GM20431 (cell line): Measurements from ENCODE around the gene MRFAP1.
"Not testable (repeated sequence)": the region's sequence is repeated elsewhere in the genome, so short reads cannot be mapped to it uniquely, and the experiment has no call there.

Experiments used
- in situ Hi-C: fragments of 300-500 bp; cut with MseI, MboI; formaldehyde crosslinking; loops from one replicate; pipeline ENCODE4 v1.15.0; 2020; ENCODE audit warnings: low sequenced_read_pairs; ENCODE audit not compliant: unreplicated experiment

MRFAP1 gene

DNA sequence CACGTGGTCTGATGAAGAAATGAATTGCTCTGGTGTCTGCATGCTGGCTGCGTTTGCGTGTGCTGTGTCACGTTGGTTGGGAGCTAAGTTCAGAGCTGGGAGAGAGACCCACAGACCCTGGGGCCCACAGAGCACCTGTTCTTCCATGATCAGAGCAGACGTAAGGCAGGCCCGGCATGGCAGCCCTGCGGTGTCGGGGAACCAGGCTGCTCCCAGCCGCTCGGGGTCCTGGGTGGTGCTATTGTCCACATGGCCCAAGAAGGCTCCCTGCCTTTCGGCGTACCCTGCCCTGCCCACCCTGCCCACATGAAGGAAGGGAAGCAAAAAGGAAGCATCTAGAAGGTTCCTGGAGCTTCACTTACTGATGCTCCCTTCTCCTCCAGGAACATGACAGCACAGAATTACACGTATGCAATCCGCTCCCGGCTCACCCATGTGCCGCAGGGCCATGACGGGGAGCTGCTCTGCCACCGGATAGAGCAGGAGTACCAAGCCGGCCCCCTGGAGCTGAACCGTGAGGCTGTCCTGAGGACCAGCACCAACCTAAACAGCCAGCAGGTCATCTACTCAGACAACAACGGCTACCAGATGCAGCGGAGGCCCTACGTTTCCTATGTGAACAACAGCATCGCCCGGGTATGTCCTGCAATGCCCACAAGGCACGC lies 30.9 kb upstream of the MRFAP1 start:
- in situ Hi-C loops, result no loop called here

DNA sequence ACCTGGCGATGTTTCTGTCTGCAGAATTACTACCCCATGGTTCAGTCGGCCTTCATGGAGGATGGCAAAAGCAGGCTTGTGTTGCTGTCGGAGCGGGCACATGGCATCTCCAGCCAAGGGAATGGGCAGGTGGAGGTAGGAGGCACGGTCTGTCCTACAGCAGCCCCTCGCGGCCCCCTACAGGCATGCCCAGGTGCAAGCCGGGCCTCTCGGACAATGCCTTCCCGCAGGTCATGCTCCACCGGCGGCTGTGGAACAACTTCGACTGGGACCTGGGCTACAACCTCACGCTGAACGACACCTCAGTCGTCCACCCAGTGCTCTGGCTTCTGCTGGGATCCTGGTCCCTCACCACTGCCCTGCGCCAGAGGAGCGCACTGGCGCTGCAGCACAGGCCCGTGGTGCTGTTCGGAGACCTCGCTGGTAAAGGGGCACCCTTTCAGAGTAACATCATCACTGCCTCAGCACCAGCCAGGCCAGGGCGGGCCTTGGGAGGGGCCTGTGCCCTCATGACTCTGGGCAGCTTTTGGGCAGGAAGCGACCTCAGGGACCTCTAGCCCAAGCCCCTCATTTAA lies 29.5 kb upstream of the MRFAP1 start:
- in situ Hi-C loops, result no loop called here

DNA sequence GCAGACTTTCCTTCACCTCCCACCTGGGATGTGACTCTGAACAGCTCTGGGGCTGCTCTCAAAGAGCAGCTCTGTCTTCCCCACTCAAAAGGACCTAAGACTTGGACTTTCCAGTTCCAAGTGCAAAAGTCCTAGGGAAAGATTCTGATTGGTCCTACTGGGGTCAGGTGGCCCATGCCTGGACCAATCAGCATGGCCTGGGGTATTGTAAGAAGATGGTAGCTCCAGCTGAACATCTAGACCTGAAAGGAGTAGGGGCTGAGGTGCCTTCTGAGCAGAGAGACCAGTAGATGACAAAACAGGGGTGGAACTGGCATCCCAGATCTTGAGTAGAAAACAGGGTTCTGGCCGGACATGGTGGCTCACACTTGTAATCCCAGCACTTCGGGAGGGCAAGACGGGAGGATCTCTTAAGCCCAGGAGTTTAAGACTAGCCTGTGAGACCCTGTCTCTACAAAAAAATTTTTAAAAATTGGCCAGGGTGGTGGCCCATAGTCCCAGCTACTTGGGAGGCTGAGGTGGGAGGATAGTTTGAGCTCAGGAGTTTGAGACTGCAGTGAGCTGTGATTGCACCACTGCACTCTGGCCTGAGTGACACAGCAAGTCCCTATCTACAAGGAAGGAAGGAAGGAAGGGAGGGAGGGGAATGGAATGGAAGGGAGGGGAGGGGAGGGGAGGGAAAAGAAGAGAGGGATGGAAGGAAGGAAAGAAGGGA lies 27.4 kb upstream of the MRFAP1 start:
- in situ Hi-C loops, result no loop called here

DNA sequence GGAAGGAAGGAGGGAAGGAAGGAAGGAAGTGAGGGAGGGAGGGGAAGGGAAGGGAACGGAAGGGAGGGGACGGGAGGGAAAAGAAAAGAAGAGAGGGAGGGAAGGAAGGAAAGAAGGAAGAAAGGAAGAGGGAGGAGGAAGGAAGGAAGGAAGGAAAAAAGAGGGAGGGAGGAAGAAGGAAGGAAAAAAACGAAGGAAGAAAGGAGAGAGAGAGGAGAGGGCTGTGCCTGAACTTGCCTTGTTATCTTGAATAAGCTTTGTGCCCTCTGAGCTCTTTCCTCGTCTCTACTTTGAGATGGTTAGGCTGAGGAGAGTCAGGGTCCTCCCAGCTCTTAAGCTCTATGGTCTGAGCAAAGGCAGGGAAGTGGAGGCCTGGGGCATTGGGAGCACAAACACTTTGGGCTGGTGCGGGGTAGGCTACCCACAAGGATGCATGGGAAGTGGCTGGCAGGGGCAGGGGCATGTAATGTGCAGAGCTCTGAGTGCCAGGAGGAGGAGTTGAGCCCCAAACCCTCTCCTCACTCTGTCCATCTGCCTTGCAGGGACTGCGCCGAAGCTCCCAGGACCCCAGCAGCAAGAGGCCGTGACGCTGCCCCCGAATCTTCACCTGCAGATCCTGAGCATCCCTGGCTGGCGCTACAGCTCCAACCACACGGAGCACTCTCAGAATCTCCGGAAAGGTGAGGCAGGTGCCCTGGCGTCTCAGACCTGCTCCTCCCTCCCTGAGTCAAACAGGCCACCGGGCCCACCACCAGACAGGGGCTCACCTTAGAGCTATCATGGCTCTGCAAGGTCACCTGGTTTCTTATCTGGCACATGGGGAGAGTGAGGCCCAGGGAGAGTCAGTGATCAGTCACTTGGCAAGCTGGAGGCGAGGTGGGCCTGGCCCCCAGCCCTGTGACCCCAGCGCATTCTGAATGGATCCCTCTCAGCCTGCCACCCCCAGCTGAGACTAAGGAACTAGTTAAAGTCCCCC lies 26.5 kb upstream of the MRFAP1 start:
- in situ Hi-C loops, result no loop called here

DNA sequence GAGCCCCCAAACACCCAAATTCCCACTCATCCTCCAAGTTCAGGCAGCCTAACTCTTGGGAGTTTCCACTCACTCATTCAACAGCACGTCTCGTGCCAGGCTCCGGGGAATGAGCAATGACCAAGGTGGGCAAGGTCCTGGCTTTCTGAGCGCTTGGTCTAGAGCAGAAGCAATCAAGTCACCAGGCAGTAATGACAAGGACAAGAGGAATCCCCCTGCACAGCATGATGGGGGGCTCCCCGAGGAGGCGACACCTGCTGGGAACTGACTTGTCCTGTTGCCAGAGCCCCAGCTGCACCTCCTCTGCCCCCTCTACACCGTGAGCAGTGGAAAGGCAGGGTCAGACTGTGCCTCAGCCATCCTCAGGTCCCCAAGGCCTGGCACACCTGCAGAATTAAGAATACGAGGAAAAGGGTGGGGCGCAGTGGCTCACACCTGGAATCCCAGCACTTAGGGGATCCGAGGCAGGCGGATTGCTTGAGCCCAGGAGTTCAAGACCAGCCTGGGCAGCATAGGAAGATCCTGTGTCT lies 25.7 kb upstream of the MRFAP1 start:
- in situ Hi-C loops, result no loop called here

DNA sequence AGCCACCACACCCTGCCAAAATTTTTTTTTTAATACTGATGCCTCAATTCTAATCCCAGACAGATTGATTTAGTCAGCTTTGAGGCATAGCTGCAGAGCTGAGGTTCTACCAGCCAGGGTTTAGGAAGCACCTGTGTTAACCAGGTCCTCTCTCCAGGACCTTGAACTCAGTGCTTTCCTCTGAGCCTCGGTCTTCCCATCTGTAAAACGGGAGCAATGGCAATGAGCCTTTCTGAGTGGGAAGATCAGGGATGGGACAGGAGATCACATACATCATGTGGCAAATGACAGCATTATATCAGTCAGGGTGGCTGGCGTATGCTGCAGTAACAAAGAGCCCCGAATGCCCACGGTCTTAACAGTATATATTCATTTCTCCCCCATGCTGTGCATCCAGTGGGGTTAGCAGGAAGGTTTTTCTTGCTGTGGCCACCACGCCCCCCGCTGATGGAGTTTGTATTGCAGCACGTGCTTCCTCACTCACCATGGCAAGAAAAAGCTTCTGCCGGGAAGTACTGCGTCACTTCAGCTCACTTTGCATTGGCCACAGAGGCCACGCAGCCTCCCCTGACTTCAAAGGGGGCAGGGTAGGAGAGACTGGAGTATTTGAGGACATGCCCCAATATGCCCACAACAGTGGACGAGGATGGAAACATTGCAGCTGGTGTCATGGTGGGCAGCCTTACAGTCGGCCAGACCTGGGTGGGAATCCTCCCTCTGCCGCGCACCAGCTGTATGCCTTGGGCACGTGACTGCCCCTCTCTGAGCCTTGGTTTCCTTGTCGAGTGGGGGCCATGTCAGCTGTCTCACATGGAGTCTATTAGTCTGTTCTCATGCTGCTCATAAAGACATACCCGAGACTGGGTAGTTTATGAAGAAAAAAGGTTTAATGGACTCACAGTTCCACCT lies 24.1 kb upstream of the MRFAP1 start:
- in situ Hi-C loops, result no loop called here

DNA sequence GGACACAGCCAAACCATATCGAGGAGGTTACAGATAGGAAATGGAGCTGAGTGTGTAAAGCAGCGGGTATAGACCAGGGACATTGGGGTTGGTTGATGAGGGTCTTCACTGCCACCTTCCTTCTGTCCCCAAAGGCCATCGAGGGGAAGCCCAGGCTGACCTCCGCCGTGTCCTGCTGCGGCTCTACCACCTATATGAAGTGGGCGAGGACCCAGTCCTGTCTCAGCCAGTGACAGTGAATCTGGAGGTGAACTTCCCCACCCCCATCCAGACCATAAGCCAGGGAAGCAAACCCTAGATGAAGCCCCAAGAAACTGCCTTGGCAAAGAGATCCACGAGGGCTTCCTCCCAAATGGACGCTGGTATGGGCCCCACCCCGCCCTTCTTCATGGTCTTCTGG lies 23.2 kb upstream of the MRFAP1 start:
- in situ Hi-C loops, result no loop called here

DNA sequence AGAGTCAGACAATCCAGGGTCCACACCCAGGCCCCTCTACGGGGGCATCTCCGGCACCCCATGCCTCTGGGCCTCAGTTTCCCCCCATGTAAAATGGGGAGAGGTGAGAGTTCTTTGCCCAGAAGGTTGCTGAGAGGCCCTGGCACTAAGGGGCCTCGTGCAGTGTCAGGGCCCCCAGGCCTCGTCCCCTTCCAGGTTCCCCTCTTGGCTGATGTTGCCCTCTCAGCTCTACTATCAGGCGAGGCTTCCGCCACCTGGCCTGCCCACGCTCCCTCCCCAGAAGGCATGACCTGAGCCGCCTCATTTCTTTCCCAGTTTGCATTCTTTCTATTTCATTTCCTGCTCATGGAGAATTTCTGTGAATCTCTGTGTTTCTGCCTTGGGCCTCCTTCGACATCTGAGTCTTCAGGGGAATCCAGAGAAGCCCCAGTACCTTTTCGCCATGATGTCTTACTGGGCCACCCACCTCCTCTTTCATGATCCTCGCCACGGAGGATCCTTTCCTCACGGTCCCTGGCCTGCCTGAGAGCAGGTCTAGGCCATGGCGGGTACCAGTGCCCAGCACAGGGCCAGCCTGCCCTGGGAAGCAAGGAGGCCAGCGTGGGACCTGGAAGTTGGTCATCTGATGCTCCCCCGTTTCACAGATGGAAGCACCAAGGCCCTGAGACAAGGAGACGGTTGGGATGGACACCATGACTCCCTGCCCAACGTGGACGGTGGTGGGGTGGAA lies 21.9 kb upstream of the MRFAP1 start:
- in situ Hi-C loops, result no loop called here

DNA sequence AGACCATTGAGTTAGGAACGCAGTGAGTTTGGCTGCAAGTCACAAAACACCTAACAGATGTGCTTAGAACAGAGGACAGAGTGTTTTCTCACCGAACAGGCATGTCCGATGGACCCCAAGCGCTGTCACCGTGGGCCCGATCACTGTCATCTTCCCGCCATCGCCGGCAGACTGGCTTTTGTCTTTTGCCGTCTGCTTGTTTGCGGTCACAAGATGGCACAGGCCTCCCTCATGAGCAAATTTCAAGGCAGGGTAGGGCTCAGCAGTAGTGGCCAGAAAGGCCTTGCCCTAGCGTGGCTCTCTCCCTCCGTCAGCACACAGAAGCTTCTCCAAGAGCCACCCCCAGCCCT lies 21.4 kb upstream of the MRFAP1 start:
- in situ Hi-C loops, result no loop called here

DNA sequence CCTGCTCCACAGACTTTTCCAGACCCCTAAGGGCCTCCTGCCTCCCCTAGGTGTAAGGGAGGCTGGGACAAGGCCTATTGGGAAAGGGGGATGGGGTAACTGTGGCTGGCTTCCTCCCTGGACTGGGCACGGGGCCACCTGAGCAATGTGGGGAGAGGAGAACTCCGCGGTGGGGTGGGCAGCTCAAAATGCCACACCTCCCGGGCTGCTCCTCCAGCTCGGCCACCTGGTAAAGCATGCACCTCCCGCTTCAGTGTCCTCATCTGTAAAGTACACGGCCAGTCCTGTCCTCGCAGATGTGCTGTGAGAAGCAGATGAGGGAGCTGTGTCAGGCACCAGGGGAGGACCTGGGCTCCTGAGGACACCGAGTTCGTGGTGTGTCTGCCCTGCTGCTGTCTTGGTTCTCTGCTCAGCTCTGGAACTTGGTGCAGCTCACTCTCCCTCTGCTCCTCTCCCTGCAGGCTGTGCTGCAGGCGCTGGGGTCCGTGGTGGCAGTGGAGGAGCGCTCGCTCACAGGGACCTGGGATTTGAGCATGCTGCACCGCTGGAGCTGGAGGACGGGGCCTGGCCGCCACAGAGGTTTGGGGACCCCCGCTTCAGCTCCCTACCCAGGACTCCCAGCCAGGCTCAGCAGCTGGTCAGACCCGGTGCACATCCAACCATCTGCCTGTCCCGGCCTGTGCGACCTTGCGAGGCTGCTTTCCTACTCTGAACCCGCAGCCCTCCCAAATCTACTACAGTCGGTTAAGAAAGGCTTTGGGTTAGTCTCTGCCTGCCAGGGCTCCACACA lies 20.8 kb upstream of the MRFAP1 start:
- in situ Hi-C loops, result no loop called here

DNA sequence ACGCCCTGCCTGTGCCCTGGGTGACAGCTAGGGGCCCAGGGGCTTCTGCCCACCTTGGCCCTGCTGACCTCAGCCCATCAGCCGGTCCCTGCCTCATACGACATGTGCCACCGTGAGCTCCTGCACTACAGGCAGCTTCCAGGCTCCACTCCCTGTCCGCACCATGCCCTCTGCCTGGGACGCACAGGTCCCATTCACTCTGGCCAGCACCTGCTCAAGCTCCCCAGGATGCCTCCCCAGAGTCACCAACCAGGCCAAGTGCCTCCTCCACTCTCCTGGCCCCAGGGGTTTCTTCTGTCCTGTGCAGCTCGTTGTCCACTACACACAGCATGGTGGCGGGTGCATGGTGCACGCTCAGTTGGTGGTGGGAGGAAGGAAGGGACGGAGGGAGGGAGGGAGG lies 20.2 kb upstream of the MRFAP1 start:
- in situ Hi-C loops, result no loop called here

DNA sequence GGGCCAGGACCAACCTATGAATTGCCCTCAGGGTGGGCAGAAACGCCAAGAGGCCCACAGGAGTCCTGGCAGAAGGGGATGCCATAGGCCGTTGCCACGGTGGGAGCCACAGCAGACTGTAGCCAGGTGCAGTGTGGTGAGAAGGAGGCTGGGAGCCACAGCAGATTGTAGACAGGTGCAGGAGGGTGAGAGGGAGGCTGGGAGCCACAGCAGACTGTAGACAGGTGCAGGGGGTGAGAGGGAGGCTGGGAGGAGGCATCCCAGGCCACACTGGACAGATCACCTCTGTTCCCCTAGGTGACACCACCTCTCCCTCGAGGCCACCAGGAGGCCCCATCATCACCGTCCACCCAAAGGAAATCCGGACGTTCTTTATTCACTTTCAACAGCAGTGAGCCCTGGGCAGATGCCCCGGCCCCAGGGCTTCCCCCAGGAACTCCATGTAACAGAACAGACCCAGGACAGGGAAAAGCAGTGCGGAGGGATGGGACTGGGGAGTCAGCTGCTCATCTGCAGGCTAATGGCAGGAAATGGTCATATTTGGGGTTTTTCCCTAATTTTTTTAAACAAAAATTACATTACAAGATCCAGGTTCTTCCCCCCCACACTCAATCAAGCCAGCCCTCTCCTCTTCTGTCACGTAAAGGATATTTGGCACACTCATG lies 19.5 kb upstream of the MRFAP1 start:
- in situ Hi-C loops, result no loop called here

DNA sequence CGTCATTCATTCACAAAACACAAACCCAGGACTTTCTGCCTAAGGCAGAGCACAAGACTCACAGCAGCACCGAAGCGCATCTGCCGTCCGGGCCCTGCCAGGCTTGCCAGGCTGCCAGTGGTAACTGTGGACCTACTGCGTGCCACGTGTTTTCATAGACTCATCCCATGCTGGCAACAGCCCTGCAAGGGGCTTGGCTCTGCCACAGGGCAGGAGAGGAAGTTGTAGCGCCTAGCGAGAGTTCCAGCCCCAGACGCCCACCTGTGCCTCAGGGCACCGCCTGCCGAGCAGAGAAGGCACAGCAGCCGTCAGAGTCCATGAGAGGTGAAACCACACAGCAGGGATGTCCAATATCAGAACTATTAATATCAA lies 18.9 kb upstream of the MRFAP1 start:
- in situ Hi-C loops, result no loop called here

DNA sequence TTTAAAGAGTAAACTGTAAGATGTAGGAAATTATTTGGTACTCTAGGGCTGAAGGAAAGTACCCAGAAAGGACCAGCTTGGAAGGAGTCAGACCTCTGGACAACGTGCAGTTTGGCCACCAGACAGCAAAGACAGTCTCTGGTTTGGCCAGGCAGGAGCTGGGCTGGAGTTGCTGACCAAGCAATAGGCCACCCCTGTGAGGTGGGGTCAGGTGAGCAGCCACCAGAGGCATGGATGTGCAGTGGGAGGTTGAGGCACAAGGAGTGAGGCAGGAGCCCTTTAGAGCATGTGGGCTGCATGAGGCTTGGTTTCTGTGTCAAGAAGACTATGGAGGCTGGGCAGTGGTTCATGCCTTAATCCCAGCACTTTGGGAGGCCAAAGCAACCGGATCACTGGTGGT lies 17.7 kb upstream of the MRFAP1 start:
- in situ Hi-C loops, result no loop called here

DNA sequence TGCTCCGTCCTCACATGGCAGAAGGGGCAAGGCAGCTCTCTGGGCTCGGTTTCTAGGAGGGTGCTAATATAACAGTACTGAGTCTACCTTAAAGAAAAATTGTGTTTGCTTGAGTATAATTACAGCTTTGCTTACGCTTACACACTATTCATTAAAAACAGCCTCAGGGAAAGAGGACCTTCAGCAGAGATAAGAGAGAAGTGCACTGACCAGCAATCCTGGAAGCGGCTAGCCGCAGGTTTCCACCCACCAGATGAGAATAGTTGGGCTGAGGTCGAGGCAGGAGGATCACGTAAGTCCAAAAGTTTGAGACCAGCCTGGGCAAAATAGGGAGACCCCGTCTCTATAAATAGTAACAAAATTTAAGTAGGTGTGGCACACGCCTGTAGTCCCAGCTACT lies 15.2 kb upstream of the MRFAP1 start:
- in situ Hi-C loops, result no loop called here

DNA sequence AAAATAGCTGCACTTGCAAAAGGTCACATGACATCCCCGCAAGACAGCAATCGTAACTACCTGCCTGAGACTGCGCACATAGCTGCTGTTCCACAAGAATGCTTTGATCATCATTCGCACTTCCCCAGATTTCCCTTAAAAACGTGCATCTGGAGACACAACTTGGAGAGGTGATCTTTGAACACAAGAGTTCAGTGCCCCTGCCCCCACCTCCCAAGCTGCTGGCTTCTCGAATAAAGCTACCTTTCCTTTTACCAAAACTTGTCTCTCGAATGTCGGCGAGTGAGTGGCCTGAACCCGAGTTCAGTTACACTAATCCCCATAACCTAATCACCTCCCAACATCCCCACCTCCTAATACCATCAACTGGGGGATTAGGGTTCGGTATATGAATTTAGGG lies 14.4 kb upstream of the MRFAP1 start:
- in situ Hi-C loops, result no loop called here

DNA sequence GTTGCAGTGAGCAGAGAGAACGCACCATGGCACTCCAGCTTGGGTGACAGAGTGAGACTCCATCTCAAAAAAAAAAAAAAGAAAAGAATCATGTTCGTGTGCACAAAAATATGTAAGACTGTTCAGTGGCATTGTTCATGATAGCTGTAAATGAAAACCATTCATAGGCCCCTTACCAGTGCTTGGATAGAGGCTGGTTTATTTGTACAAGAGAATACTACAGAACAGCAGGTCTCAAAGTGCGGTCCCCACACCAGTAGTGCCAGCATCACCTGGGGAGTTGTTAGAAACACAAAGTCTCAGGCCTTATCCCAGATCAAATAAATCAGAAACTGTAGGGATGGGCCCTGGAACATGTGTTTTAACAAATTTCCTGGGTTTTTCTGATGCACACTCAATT lies 12.7 kb upstream of the MRFAP1 start:
- in situ Hi-C loops, result no loop called here

DNA sequence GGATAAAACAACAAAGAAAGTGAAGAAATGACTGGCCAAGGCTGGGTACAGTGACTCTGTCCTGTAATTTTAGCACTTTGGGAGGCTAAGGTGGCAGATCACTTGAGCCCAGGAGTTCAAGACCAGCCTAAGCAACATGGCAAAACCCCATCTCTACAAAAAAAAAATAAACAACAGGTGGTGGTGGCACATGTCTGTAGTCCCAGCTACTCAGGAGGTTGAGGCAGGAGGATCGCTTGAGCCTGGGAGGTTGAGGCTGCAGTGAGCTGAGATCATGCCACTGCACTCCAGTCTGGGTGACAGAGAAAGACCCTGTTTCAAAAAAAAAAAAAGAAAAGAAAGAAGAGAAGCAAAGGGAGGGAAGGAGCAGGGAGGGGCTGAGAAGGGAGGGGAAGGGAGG lies 12.0 kb upstream of the MRFAP1 start:
- in situ Hi-C loops, result not testable (repeated sequence)
